Activated CD8-positive, alpha-beta memory T cell treated with anti-CD3 and anti-CD28 coated beads for 4 hours (primary cell): ENCODE results near the gene FBXL5.
A peak's percentile ranks its signal among the peaks of the same experiment; 100 is the strongest.

Source experiments
- DNase-seq, 2 donors: peaks; one replicate each; pipeline ENCODE4 v3.0.0-alpha.2; 2020; ENCODE audit warnings: low read depth in 2 of 2

FBXL5 gene

DNA sequence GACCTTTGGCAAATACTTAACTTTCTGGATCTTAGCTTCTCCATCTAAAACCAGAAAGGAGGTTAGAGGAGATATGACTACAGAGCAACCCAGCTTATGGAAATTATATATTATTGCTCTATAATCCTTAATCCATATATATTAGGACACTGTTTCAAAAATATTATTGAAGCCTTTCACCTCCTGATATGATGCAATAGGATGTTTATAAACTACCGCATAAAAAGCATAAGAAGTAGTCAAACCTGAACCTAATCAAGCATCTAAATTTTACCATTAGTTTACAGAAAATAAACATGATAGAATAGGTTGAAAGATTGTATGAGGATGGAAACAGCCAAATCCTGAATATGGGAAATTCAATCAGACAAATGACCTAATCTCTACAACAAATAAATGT, 20.9 kb upstream of the FBXL5 start:
- DNase-seq, result no peak

DNA sequence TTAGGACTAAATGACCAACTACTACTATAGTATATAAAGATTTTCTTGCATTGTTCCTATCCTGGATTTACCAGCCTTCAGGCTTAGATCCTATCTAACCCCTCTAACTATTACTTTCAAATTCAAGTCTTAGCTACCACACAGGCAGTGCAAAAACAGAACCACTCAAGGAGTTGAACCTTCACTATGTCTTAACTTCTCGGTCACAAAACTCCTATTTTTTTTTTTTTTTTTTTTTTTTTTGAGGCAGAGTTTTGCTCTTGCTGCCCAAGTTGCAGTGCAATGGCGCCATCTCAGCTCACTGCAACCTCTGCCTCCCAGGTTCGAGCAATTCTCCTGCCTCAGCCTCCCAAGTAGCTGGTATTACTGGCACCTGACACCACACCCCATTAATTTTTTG, 20.2 kb upstream of the FBXL5 start:
- DNase-seq, result no peak

- DNase-seq, result no peak
Measured at GRCh38 chr4:15674926-15675325, 19.8 kb upstream of the FBXL5 start.

DNA sequence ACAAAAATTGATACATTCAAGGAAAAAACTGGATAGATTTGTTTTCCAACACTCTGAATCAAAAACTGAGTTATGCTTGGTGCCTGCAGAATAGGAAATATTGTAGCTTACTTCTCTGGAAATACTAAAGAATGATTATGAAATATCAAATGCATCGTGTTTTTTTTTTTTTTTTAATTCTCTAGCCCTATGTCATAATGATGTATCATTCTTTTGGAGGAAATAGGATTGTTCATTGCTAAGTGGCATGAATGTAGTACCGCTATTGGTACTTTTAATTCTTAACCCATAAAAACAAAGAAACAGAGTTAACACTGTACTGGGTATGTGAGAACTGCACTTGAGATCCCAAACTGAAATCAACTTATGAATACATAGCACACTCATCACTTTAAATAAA, 18.9 kb upstream of the FBXL5 start:
- DNase-seq, result no peak

- no peak for DNase-seq
Measured at GRCh38 chr4:15673337-15673736, 18.2 kb upstream of the FBXL5 start.

- no peak for DNase-seq
Measured at GRCh38 chr4:15672101-15672500, 16.9 kb upstream of the FBXL5 start.

- no peak for DNase-seq
Measured at GRCh38 chr4:15670576-15670975, 15.4 kb upstream of the FBXL5 start.

- no peak for DNase-seq
Measured at GRCh38 chr4:15668566-15669435, 13.6 kb upstream of the FBXL5 start.

- DNase-seq, result no peak
Measured at GRCh38 chr4:15667006-15667405, 11.8 kb upstream of the FBXL5 start.

GRCh38 chr4:15665753-15666365, 10.7 kb upstream of the FBXL5 start:
- DNase-seq, result no peak

GRCh38 chr4:15659768-15660570, 4.8 kb upstream of the FBXL5 start:
- no peak for DNase-seq

GRCh38 chr4:15658781-15659180, 3.6 kb upstream of the FBXL5 start:
- no peak for DNase-seq

GRCh38 chr4:15658136-15658770, 3.1 kb upstream of the FBXL5 start:
- no peak for DNase-seq

GRCh38 chr4:15657366-15657765, 2.2 kb upstream of the FBXL5 start:
- DNase-seq, result no peak

DNA sequence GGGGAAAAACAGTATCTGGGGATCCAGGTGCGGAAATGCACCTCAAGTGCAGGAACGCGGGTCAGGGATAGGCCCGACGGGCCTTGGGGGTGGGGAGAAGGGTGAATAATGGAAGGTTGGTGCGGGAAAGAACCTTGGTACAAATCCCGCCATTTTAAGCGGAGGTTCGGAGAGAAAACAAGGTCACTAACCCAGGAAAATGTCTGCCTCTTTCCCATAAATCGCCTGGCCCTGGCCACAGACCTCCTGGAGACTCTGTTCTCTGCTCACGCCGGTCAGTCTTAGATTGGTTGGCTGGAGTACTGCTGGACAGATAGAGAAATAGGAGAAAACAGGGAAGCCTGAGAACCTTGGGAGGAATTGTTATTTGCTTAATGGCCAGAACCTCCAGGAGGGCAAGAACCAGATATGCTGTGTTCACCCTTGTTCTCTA, 897 bp upstream of the FBXL5 start:
- DNase-seq, result no peak

DNA sequence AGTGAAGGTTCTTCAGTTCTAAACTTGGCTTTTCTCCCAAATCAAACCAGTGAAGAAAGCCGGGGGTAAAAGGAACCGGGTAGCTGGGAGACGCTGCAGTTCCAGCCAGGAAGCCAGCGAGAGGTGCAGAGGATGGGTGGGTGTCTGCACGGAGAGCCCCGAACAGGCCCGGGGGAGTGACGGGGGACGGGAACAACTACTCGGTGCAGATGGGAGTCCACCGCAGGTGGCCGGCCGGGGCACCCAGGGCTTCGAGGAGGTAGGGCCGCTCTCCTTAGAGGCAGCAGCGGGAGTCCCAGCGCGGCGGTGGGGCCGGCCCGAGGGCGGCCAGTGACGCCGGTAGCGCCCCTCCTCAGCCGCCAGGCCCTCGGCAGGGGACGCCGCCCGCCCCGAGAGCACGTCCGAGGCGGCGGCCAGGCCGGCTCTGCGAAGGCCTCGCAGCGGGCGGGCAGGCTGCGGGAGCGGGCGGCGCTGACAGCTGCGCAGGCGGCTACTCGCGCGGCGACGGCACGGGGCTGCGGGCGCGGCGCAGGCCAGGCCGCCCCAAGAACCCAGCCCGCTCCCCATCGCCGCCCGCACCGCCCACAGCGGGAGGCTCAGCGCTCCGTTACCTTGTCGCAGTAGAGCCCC, 449 bp downstream of the FBXL5 start:
- DNase-seq, result peak in 1 of 2 donors; percentile 8

- no peak for DNase-seq
Measured at GRCh38 chr4:15653864-15654592, 1.1 kb downstream of the FBXL5 start.

DNA sequence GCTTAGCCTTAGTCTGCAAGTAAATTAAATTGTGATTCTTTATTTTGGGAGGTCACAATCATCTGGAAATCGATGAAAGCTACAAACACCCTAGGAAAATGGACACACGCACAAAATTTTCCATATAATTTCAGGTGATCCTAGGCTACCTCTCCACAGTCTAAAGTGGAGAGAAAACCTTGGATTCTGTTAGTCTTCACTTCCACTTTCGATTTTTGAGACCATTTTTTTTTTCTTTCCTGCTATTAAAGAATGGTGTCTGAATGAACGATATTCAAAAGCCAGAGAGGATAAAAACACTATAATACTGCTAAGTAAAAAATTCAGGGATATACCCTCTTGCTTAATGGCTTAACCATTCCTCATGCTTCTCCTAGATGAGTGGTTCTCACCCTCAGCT, 1.7 kb downstream of the FBXL5 start:
- no peak for DNase-seq

- no peak for DNase-seq
Measured at GRCh38 chr4:15652841-15653240, 2.3 kb downstream of the FBXL5 start.

DNA sequence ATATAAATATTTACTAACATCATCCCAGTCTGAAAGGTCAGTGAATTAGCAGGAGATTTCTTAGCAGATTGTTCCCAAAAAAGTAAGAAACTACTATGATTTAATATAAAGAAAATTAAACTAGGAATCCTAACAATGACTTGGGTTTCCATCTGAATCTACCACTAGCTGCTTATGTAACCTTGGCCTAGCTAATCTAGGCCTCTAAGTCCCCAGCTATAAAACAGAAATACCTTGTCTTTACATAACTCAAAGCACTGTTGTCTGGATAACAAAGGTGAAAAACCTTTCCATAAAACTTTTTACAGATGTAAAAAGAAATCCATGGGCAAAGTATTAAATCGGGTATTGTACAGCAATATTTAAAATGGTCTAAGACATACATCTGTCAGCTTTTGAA, 3.0 kb downstream of the FBXL5 start:
- no peak for DNase-seq

GRCh38 chr4:15651676-15652075, 3.5 kb downstream of the FBXL5 start:
- DNase-seq, result no peak
